SJSA1 (cell line): Measurements from ENCODE around the gene MSRB2. TPM values are rescaled to one million over a fixed set of nuclear protein-coding genes. Genes with fewer than 3 reads are reported as not detected.

Source experiments
- DNase-seq, 2 experiments: peaks; one replicate each; pipeline ENCODE4 v3.0.0-alpha.2; 2015 to 2020; ENCODE audit warnings: low spot score in 2 of 2, low read depth in 1 of 2
- H3K27ac ChIP-seq: fragments of 250-450 bp; sonication (Bioruptor Pico); 2 replicates; pipeline ENCODE4 v1.5.1; 2020; ENCODE audit warnings: mild to moderate bottlenecking, moderate library complexity
- H3K27me3 ChIP-seq: fragments of 250-450 bp; sonication (Bioruptor Pico); replicated peaks from 2 replicates; pipeline ENCODE4 v1.5.1; 2020; ENCODE audit warnings: mild to moderate bottlenecking, moderate library complexity
- H3K36me3 ChIP-seq: fragments of 250-450 bp; sonication (Bioruptor Pico); 2 replicates; pipeline ENCODE4 v1.5.1; 2020; ENCODE audit warnings: mild to moderate bottlenecking
- H3K4me1 ChIP-seq: fragments of 250-450 bp; sonication (Bioruptor Pico); replicated peaks from 2 replicates; pipeline ENCODE4 v1.6.1; 2021; ENCODE audit warnings: mild to moderate bottlenecking
- H3K4me3 ChIP-seq: fragments of 250-450 bp; sonication (Bioruptor Pico); 2 replicates; pipeline ENCODE4 v1.5.1; 2020; ENCODE audit warnings: mild to moderate bottlenecking
- H3K9me3 ChIP-seq: fragments of 250-450 bp; sonication (Bioruptor Pico); replicated peaks from 2 replicates; pipeline ENCODE4 v1.5.1; 2020; ENCODE audit warnings: mild to moderate bottlenecking
- total RNA-seq: library from RNA; depleted of rRNA; stranded (reverse); fragments of >200 nt; shearing (Covaris generic); gene quantifications from 2 replicates; pipeline ENCODE4 v1.2.3, GENCODE V29; 2014

The MSRB2 gene
- total RNA-seq, 1 experiment from 2014 or later: 17.1 TPM

GRCh38 chr10:23111517-23112286 is 16.3 kb downstream of the MSRB2 start:
- no peak overlapping the region for H3K4me3 ChIP-seq
- no peak for DNase-seq
- H3K27ac ChIP-seq: no peak overlapping the region
- no peaks in the 10 kb centered on the region for H3K9me3 ChIP-seq
- peaks cover 15% of the 10 kb centered on the region for H3K36me3 ChIP-seq
- no peaks in the 10 kb centered on the region for H3K4me1 ChIP-seq
- H3K27me3 ChIP-seq: no peaks in the 10 kb centered on the region

- no peak for DNase-seq
- Histone ChIP-seq H3K4me1 (no peaks in the 10 kb centered on the region), H3K9me3 (no peaks in the 10 kb centered on the region), H3K4me3 (no peak overlapping the region), H3K27me3 (no peaks in the 10 kb centered on the region), H3K27ac (no peak overlapping the region), H3K36me3 (peaks cover 18% of the 10 kb centered on the region)
Observed at GRCh38 chr10:23114228-23114850, 19.0 kb downstream of the MSRB2 start.

GRCh38 chr10:23116486-23117205 is 21.3 kb downstream of the MSRB2 start:
- H3K27ac ChIP-seq: no peak overlapping the region
- no peaks in the 10 kb centered on the region for H3K9me3 ChIP-seq
- DNase-seq: no peak
- H3K27me3 ChIP-seq: no peaks in the 10 kb centered on the region
- no peak overlapping the region for H3K4me3 ChIP-seq
- no peaks in the 10 kb centered on the region for H3K4me1 ChIP-seq
- peaks cover 9% of the 10 kb centered on the region; the same call in 1 of the 2 replicates for H3K36me3 ChIP-seq

- H3K27me3 ChIP-seq: no peaks in the 10 kb centered on the region
Observed at GRCh38 chr10:23120001-23120934, 24.9 kb downstream of the MSRB2 start.

GRCh38 chr10:23121135-23121534 is 25.8 kb downstream of the MSRB2 start:
- no peak for DNase-seq
- Histone ChIP-seq H3K27me3 (no peaks in the 10 kb centered on the region), H3K4me1 (no peaks in the 10 kb centered on the region), H3K27ac (no peak overlapping the region), H3K9me3 (no peaks in the 10 kb centered on the region), H3K36me3 (peaks cover 3% of the 10 kb centered on the region; the same call in 1 of the 2 replicates), H3K4me3 (no peak overlapping the region)

More at GRCh38 chr10:23120001-23120934, 24.9 kb downstream of the MSRB2 start:
- no peak overlapping the region for H3K4me3 ChIP-seq
- H3K27ac ChIP-seq: no peak overlapping the region
- no peaks in the 10 kb centered on the region for H3K9me3 ChIP-seq
- H3K36me3 ChIP-seq: peaks cover 3% of the 10 kb centered on the region; the same call in 1 of the 2 replicates
- H3K4me1 ChIP-seq: no peaks in the 10 kb centered on the region
- no peak for DNase-seq

- Histone ChIP-seq H3K4me3 (no peak overlapping the region), H3K4me1 (no peaks in the 10 kb centered on the region), H3K27ac (no peak overlapping the region), H3K27me3 (no peaks in the 10 kb centered on the region), H3K36me3 (no peaks in the 10 kb centered on the region), H3K9me3 (no peaks in the 10 kb centered on the region)
- no peak for DNase-seq
Observed at GRCh38 chr10:23136462-23136861, 41.1 kb downstream of the MSRB2 start.

- no peak overlapping the region for H3K27ac ChIP-seq
- no peak overlapping the region for H3K4me3 ChIP-seq
- H3K36me3 ChIP-seq: no peaks in the 10 kb centered on the region
- H3K4me1 ChIP-seq: no peaks in the 10 kb centered on the region
- H3K27me3 ChIP-seq: no peaks in the 10 kb centered on the region
- DNase-seq: no peak
- no peaks in the 10 kb centered on the region for H3K9me3 ChIP-seq
Observed at GRCh38 chr10:23139677-23140076, 44.3 kb downstream of the MSRB2 start.

GRCh38 chr10:23141995-23142394 is 46.6 kb downstream of the MSRB2 start:
- no peaks in the 10 kb centered on the region for H3K4me1 ChIP-seq

GRCh38 chr10:23146258-23146657 is 50.9 kb downstream of the MSRB2 start:
- H3K27me3 ChIP-seq: no peaks in the 10 kb centered on the region
- DNase-seq: no peak
- H3K4me1 ChIP-seq: no peaks in the 10 kb centered on the region
- no peak overlapping the region for H3K27ac ChIP-seq
- H3K36me3 ChIP-seq: no peaks in the 10 kb centered on the region
- no peak overlapping the region for H3K4me3 ChIP-seq
- H3K9me3 ChIP-seq: no peaks in the 10 kb centered on the region

More at GRCh38 chr10:23141995-23142394, 46.6 kb downstream of the MSRB2 start:
- Histone ChIP-seq H3K36me3 (no peaks in the 10 kb centered on the region), H3K9me3 (no peaks in the 10 kb centered on the region), H3K4me3 (no peak overlapping the region), H3K27ac (no peak overlapping the region), H3K27me3 (no peaks in the 10 kb centered on the region)
- no peak for DNase-seq

- no peak overlapping the region for H3K27ac ChIP-seq
- no peaks in the 10 kb centered on the region for H3K4me1 ChIP-seq
- DNase-seq: no peak
- no peaks in the 10 kb centered on the region for H3K9me3 ChIP-seq
- H3K27me3 ChIP-seq: no peaks in the 10 kb centered on the region
- no peak overlapping the region for H3K4me3 ChIP-seq
- no peaks in the 10 kb centered on the region for H3K36me3 ChIP-seq
Observed at GRCh38 chr10:23147035-23147434, 51.7 kb downstream of the MSRB2 start.

- H3K4me3 ChIP-seq: no peak overlapping the region
- no peaks in the 10 kb centered on the region for H3K36me3 ChIP-seq
- no peaks in the 10 kb centered on the region for H3K4me1 ChIP-seq
- no peak for DNase-seq
- no peak overlapping the region for H3K27ac ChIP-seq
- H3K9me3 ChIP-seq: no peaks in the 10 kb centered on the region
- H3K27me3 ChIP-seq: no peaks in the 10 kb centered on the region
Observed at GRCh38 chr10:23148214-23148613, 52.8 kb downstream of the MSRB2 start.

GRCh38 chr10:23150091-23150490 is 54.7 kb downstream of the MSRB2 start:
- Histone ChIP-seq H3K4me3 (no peak overlapping the region), H3K27me3 (no peaks in the 10 kb centered on the region), H3K36me3 (no peaks in the 10 kb centered on the region), H3K4me1 (no peaks in the 10 kb centered on the region), H3K9me3 (no peaks in the 10 kb centered on the region), H3K27ac (no peak overlapping the region)
- no peak for DNase-seq

GRCh38 chr10:23150610-23151009 is 55.2 kb downstream of the MSRB2 start:
- no peak overlapping the region for H3K4me3 ChIP-seq
- H3K9me3 ChIP-seq: no peaks in the 10 kb centered on the region
- H3K27ac ChIP-seq: no peak overlapping the region
- no peaks in the 10 kb centered on the region for H3K4me1 ChIP-seq
- H3K36me3 ChIP-seq: no peaks in the 10 kb centered on the region
- no peaks in the 10 kb centered on the region for H3K27me3 ChIP-seq
- no peak for DNase-seq
